SK-N-SH treated with all-trans-retinoic acid at 6 μM for 48 hours (cell line): ENCODE results near the gene PGS1.
A peak's percentile ranks its signal among the peaks of the same experiment; 100 is the strongest.

ENCODE experiments used
- ATAC-seq: fragments of 200-7000 bp; cut with Tn5 transposase; 3 replicates; pipeline ENCODE4 v1.9.1; 2020; ENCODE audit warnings: mild to moderate bottlenecking, moderate library complexity
- ARNTL ChIP-seq: fragments of 450-650 bp; formaldehyde crosslinking; IDR thresholded peaks from 2 replicates; pipeline ENCODE4 v1.5.0; 2020; ENCODE audit warnings: low read depth, mild to moderate bottlenecking, moderate library complexity, borderline replicate concordance
- BACH2 ChIP-seq: fragments of 250-450 bp; sonication (Bioruptor Pico); IDR thresholded peaks from 2 replicates; pipeline ENCODE4 v1.9.0; 2021; ENCODE audit warnings: mild to moderate bottlenecking, borderline replicate concordance
- CSDC2 ChIP-seq: fragments of 250-450 bp; sonication (Bioruptor Pico); IDR thresholded peaks from 2 replicates; pipeline ENCODE4 v1.5.0; 2020; ENCODE audit warnings: mild to moderate bottlenecking, moderate library complexity
- CSRNP3 ChIP-seq: fragments of 250-450 bp; sonication (Bioruptor Pico); IDR thresholded peaks from 2 replicates; pipeline ENCODE4 v1.5.1; 2021; ENCODE audit warnings: mild to moderate bottlenecking, moderate library complexity
- ESRRG ChIP-seq: fragments of 250-450 bp; sonication (Bioruptor Pico); IDR thresholded peaks from 2 replicates; pipeline ENCODE4 v1.6.1; 2021; ENCODE audit warnings: mild to moderate bottlenecking
- GLIS3 ChIP-seq: fragments of 250-450 bp; sonication (Bioruptor Pico); IDR thresholded peaks from 2 replicates; pipeline ENCODE4 v1.5.0; 2020; ENCODE audit warnings: mild to moderate bottlenecking, moderate library complexity
- ISL1 ChIP-seq: fragments of 250-450 bp; sonication (Bioruptor Pico); IDR thresholded peaks from 2 replicates; pipeline ENCODE4 v2.1.2; 2022; ENCODE audit warnings: mild to moderate bottlenecking, moderate library complexity
- OSR1 ChIP-seq: fragments of 250-450 bp; sonication (Bioruptor Pico); IDR thresholded peaks from 2 replicates; pipeline ENCODE4 v1.8.0; 2022; ENCODE audit warnings: moderate library complexity, mild to moderate bottlenecking, inconsistent platforms
- PATZ1 ChIP-seq: fragments of 250-450 bp; sonication (Bioruptor Pico); IDR thresholded peaks from 2 replicates; pipeline ENCODE4 v1.8.0; 2020; ENCODE audit warnings: mild to moderate bottlenecking, moderate library complexity, borderline replicate concordance
- RARB ChIP-seq: fragments of 250-450 bp; sonication (Bioruptor Pico); IDR thresholded peaks from 2 replicates; pipeline ENCODE4 v1.8.0; 2021; ENCODE audit warnings: mild to moderate bottlenecking, moderate library complexity
- SNAI2 ChIP-seq: fragments of 250-450 bp; sonication (Bioruptor Pico); IDR thresholded peaks from 2 replicates; pipeline ENCODE4 v1.5.0; 2020; ENCODE audit warnings: mild to moderate bottlenecking, moderate library complexity
- TCF4 ChIP-seq: fragments of 250-450 bp; sonication (Bioruptor Pico); IDR thresholded peaks from 2 replicates; pipeline ENCODE4 v1.8.0; 2021; ENCODE audit warnings: mild to moderate bottlenecking, moderate library complexity, borderline replicate concordance
- TSHZ2 ChIP-seq: fragments of 250-450 bp; sonication (Bioruptor Pico); IDR thresholded peaks from 2 replicates; pipeline ENCODE4 v1.5.0; 2020; ENCODE audit warnings: mild to moderate bottlenecking, moderate library complexity
- ZFP3 ChIP-seq: fragments of 250-450 bp; sonication (Bioruptor Pico); IDR thresholded peaks from 2 replicates; pipeline ENCODE4 v1.5.0; 2020; ENCODE audit warnings: mild to moderate bottlenecking, moderate library complexity
- ZNF565 ChIP-seq: fragments of 450-650 bp; formaldehyde crosslinking; conservative IDR thresholded peaks from 2 replicates; pipeline ENCODE4 v1.5.0; 2020; ENCODE audit warnings: low read depth, mild to moderate bottlenecking, moderate library complexity
- ZNF70 ChIP-seq: fragments of 450-650 bp; formaldehyde crosslinking; IDR thresholded peaks from 2 replicates; pipeline ENCODE4 v1.5.0; 2020; ENCODE audit warnings: mild to moderate bottlenecking, moderate library complexity
- ZNF8 ChIP-seq: fragments of 450-650 bp; formaldehyde crosslinking; IDR thresholded peaks from 2 replicates; pipeline ENCODE4 v1.5.0; 2020; ENCODE audit warnings: mild to moderate bottlenecking, moderate library complexity
- TF ChIP-seq, protein P1 (sequence below): fragments of 250-450 bp; sonication (Bioruptor Pico); IDR thresholded peaks from 2 replicates; pipeline ENCODE4 v1.8.0; 2021; ENCODE audit warnings: low read depth, mild to moderate bottlenecking, moderate library complexity, borderline replicate concordance
- TF ChIP-seq, protein P2 (sequence below): fragments of 250-450 bp; sonication (Bioruptor Pico); IDR thresholded peaks from 2 replicates; pipeline ENCODE4 v1.5.1; 2020; ENCODE audit warnings: low read depth, mild to moderate bottlenecking, moderate library complexity

The PGS1 gene

GRCh38 chr17:78411241-78411857, 32.9 kb downstream of the PGS1 start:
- ATAC-seq = no peak
- TF ChIP-seq OSR1 (no peak), PATZ1 (CRISPR knock-in tag) (no peak), ZNF8 (CRISPR knock-in tag) (no peak), SNAI2 (CRISPR knock-in tag) (no peak), ISL1 (CRISPR knock-in tag) (no peak), CSRNP3 (CRISPR knock-in tag) (no peak), ZNF70 (CRISPR knock-in tag) (no peak), TCF4 (CRISPR knock-in tag) (no peak), ZFP3 (no peak), CSDC2 (CRISPR knock-in tag) (no peak), GLIS3 (CRISPR knock-in tag) (no peak), ESRRG (CRISPR knock-in tag) (no peak), ARNTL (no peak), TSHZ2 (CRISPR knock-in tag) (no peak), RARB (CRISPR knock-in tag) (no peak), ZNF565 (CRISPR knock-in tag) (no peak)
- TF ChIP-seq, protein P1, sequence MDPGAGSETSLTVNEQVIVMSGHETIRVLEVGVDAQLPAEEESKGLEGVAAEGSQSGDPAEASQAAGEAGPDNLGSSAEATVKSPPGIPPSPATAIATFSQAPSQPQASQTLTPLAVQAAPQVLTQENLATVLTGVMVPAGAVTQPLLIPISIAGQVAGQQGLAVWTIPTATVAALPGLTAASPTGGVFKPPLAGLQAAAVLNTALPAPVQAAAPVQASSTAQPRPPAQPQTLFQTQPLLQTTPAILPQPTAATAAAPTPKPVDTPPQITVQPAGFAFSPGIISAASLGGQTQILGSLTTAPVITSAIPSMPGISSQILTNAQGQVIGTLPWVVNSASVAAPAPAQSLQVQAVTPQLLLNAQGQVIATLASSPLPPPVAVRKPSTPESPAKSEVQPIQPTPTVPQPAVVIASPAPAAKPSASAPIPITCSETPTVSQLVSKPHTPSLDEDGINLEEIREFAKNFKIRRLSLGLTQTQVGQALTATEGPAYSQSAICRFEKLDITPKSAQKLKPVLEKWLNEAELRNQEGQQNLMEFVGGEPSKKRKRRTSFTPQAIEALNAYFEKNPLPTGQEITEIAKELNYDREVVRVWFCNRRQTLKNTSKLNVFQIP (CRISPR knock-in tag) = no peak
- TF ChIP-seq, protein P2, sequence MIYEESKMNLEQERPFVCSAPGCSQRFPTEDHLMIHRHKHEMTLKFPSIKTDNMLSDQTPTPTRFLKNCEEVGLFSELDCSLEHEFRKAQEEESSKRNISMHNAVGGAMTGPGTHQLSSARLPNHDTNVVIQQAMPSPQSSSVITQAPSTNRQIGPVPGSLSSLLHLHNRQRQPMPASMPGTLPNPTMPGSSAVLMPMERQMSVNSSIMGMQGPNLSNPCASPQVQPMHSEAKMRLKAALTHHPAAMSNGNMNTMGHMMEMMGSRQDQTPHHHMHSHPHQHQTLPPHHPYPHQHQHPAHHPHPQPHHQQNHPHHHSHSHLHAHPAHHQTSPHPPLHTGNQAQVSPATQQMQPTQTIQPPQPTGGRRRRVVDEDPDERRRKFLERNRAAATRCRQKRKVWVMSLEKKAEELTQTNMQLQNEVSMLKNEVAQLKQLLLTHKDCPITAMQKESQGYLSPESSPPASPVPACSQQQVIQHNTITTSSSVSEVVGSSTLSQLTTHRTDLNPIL (CRISPR knock-in tag) = no peak

- peak; percentile 63 for ATAC-seq
- TF ChIP-seq TSHZ2 (CRISPR knock-in tag) = no peak
- TF ChIP-seq BACH2 (CRISPR knock-in tag) = no peak
- TF ChIP-seq ZFP3 = no peak
- TF ChIP-seq, protein P1 (CRISPR knock-in tag) = no peak
- TF ChIP-seq TCF4 (CRISPR knock-in tag) = no peak
- TF ChIP-seq SNAI2 (CRISPR knock-in tag) = no peak
- TF ChIP-seq ZNF565 (CRISPR knock-in tag) = no peak
- TF ChIP-seq ZNF70 (CRISPR knock-in tag) = no peak
- TF ChIP-seq CSDC2 (CRISPR knock-in tag) = no peak
- no peak for TF ChIP-seq RARB (CRISPR knock-in tag)
- TF ChIP-seq, protein P2 (CRISPR knock-in tag) = no peak
Observed at GRCh38 chr17:78412403-78412802, 34.0 kb downstream of the PGS1 start.
